Measurements from ENCODE around the gene LONP2.
"Not testable (repeated sequence)": the region's sequence is repeated elsewhere in the genome, so short reads cannot be mapped to it uniquely, and the experiment has no call there.

The LONP2 gene

DNA sequence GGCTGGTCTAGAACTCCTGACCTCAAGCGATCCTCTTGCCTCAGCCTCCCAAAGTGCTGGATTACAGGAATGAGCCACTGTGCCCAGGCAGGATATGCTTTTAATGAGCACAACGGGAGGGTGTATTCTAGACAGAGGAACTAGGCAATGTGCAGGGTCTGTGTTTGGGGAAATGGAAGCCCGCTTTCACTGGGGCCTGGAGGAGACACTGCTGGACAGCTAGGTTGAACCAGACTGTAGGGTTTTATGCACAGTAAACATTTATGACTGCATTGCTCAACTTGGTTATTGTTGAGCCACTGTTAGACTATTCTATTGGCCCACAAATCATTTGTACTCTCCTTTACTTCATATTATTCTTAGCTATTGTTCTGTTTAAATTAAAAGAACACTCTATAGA is 151.3 kb downstream of the LONP2 start:
- DNase-seq (ENCODE audit: low read depth): no peak

DNA sequence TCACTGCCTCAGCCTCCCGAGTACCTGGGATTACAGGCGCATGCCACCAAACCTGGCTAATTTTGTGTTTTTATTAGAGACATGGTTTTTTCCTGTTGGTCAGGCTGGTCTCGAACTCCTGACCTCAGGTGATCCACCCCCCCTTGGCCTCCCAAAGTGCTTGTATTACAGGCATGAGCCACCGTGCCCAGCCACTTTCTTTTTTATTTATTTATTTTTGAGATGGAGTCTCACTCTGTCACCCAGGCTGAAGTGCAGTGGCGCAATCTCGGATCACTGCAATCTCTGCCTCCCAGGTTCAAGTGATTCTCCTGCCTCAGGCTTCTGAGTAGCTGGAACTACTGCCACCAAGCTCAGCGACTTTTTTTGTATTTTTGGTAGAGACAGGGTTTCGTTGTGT is 158.4 kb downstream of the LONP2 start:
- not testable (repeated sequence) for DNase-seq (ENCODE audit: low read depth)

DNA sequence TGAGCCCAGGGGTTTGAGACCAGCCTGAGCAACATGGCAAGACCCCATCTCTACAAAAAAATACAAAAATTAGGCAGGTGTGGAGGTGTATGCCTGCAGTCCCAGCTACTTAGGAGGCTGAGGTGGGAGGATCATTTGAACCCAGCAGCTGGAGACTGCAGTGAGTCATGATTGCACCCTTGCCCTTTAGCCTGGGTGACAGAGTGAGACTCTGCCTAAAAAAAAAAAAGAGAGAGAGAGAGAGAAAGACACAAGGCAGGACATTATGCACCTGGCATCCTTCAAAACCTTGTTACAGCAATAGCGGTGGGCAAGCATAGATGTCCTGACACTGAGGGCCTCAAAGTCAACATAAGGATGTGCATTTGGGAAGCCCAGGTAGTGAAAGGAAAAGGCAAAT is 161.1 kb downstream of the LONP2 start:
- no peak for DNase-seq (ENCODE audit: low read depth)

DNA sequence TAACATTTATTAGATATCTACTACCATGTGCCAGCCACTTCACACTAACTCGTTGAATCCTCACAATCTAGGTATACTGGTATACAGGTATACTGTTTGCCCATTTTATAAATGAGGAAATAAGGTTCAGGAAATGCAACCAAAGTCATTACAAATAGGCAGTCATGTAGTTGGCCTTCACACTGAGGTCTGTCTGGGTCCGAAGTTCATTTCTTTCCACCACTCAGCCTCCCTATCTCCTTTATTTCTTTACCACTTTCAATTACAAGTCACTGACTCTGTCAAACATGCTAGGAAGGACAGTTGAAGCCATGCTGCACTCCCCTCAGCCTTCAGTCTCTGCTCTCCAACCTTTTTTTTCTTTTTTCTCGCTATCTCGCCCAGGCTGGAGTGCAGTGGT is 161.8 kb downstream of the LONP2 start:
- DNase-seq (ENCODE audit: low read depth): no peak
